Ishikawa (cell line): ENCODE data around the gene C19orf47.

Source experiments
- CREB1 ChIP-seq: IDR thresholded peaks from 2 replicates; pipeline ENCODE4 v1.6.1; 2012; ENCODE audit warnings: low read depth
- EGR1 ChIP-seq: IDR thresholded peaks from 2 replicates; pipeline ENCODE4 v1.6.1; 2012
- EP300 ChIP-seq: IDR thresholded peaks from 2 replicates; pipeline ENCODE4 v1.6.1; 2012; ENCODE audit warnings: borderline replicate concordance
- FOXM1 ChIP-seq: IDR thresholded peaks from 2 replicates; pipeline ENCODE4 v1.6.1; 2012; ENCODE audit warnings: low read depth, borderline replicate concordance
- MAX ChIP-seq: IDR thresholded peaks from 2 replicates; pipeline ENCODE4 v1.6.1; 2012
- REST ChIP-seq: IDR thresholded peaks from 2 replicates; pipeline ENCODE4 v1.6.1; 2012; ENCODE audit warnings: low read depth, mild to moderate bottlenecking
- TAF1 ChIP-seq: IDR thresholded peaks from 2 replicates; pipeline ENCODE4 v1.6.1; 2012; ENCODE audit warnings: low read depth, mild to moderate bottlenecking

DNA sequence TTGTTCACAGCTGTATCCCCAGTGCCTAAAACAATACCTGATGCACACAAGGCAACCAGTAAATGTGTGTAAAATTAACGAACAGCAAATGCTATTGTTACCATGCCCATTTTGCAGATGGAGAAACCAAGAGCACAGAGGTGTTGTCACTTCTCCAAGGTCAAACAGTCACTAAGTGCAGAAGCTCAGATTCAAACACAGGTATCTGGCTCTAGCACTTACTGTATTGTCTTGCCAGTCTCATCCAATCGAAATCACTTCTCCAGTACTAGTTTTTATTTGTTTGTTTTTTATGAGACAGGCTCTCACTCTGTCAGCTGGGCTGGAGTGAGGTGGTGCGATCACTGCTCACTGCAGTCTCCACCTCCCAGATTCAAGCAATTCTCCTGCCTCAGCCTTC is 14.0 kb upstream of the C19orf47 start:
- no peak for TF ChIP-seq FOXM1
- TF ChIP-seq MAX, result no peak
- TF ChIP-seq CREB1, result no peak
- no peak for TF ChIP-seq TAF1
- TF ChIP-seq EP300, result no peak
- no peak for TF ChIP-seq EGR1
- TF ChIP-seq REST, result no peak
